ENCODE data around the gene TET3.

GRCh38 chr2:74003494-74004211, 18.9 kb downstream of the TET3 start:
- TF ChIP-seq CTCF (optimal IDR thresholded peaks at IDR 0.05 in 1 of 3, IDR thresholded peaks at IDR 0.05 in 1 of 3, conservative IDR thresholded peaks at IDR 0.05 in 1 of 3; ENCODE audit: extremely low read depth in 1 of 3, insufficient read depth in 2 of 3, low read length in 3 of 3) (no peak), EZH2 (IDR thresholded peaks at IDR 0.05; ENCODE audit: low read length) (no peak)

All from keratinocyte (primary cell).